Osteoblast (primary cell): ENCODE measurements around the gene SRF. TPM values are rescaled to one million over a fixed set of nuclear protein-coding genes. Genes with fewer than 3 reads are reported as not detected.

ENCODE experiments used
- DNase-seq: peaks from one replicate; pipeline ENCODE4 v3.0.0; 2011; ENCODE audit warnings: low spot score, mixed read lengths; ENCODE audit not compliant: insufficient read length; ENCODE audit errors: missing footprints
- H2AFZ ChIP-seq: 2 replicates; pipeline ENCODE4 v1.6.0; 2011; ENCODE audit warnings: mild to moderate bottlenecking, low read length
- H3K27ac ChIP-seq: 2 replicates; pipeline ENCODE4 v1.5.1; 2011; ENCODE audit warnings: mild to moderate bottlenecking, low read depth, low read length, moderate library complexity
- H3K27me3 ChIP-seq: 2 replicates; pipeline ENCODE4 v1.6.0; 2012; ENCODE audit warnings: mild to moderate bottlenecking, control low read depth, inconsistent platforms, low read length, moderate library complexity; ENCODE audit not compliant: insufficient read depth
- H3K36me3 ChIP-seq: 2 replicates; pipeline ENCODE4 v1.5.1; 2011; ENCODE audit warnings: mild to moderate bottlenecking, low read length, control low read depth, moderate library complexity; ENCODE audit not compliant: insufficient read depth
- H3K4me1 ChIP-seq: 2 replicates; pipeline ENCODE4 v1.5.1; 2011; ENCODE audit warnings: mild to moderate bottlenecking, low read length, control low read depth, moderate library complexity; ENCODE audit not compliant: insufficient read depth
- H3K4me2 ChIP-seq: 2 replicates; pipeline ENCODE4 v1.6.0; 2011; ENCODE audit warnings: mild to moderate bottlenecking, low read length; ENCODE audit not compliant: insufficient read depth
- H3K4me3 ChIP-seq: fragments of 200-600 bp; sonication (generic); 3 replicates; pipeline ENCODE4 v1.5.1; 2012; ENCODE audit warnings: mild to moderate bottlenecking, low read length, inconsistent platforms; ENCODE audit not compliant: insufficient read depth
- H3K79me2 ChIP-seq: 2 replicates; pipeline ENCODE4 v1.6.0; 2012; ENCODE audit warnings: mild to moderate bottlenecking, low read length, control low read depth, inconsistent platforms; ENCODE audit not compliant: insufficient read depth
- H3K9me3 ChIP-seq: 2 replicates; pipeline ENCODE4 v1.5.1; 2011; ENCODE audit warnings: low read depth, low read length, control low read depth
- H4K20me1 ChIP-seq: 2 replicates; pipeline ENCODE4 v1.6.0; 2012; ENCODE audit warnings: mild to moderate bottlenecking, low read length, control low read depth; ENCODE audit not compliant: insufficient read depth
- total RNA-seq: library from RNA; depleted of rRNA; stranded (reverse); fragments of >200 nt; gene quantifications from 2 replicates; pipeline ENCODE4 v1.2.3, GENCODE V29; 2012
- TF ChIP-seq, protein P1 (sequence below): IDR thresholded peaks from 2 replicates; pipeline ENCODE4 v1.5.1; 2011; ENCODE audit warnings: mild to moderate bottlenecking, low read depth, low read length, moderate library complexity; ENCODE audit errors: extremely low read depth

SRF gene
- total RNA-seq, 1 donor: 20.6 TPM

DNA sequence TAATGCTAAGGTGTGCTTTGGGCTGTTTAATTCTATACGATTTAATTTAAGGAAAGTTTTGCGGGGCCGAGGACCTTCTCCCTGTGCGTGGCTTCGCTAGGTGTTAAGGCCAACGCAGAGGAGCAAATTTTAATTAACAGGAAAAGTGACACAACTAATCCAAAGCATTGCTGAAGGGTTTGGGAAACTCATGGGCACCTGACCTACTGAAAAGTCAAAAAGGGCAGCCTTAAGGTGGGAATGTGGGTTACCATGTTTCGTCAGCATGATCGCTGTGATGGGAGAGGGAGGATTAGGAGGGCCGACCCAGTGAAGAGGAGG lies 10.5 kb downstream of the SRF start:
- peaks cover 3% of the 10 kb centered on the region for H4K20me1 ChIP-seq
- peak overlapping the region; percentile 82 for H3K27ac ChIP-seq
- peaks cover 49% of the 10 kb centered on the region for H3K36me3 ChIP-seq
- H2AFZ ChIP-seq: peak overlapping the region; percentile 72
- H3K4me1 ChIP-seq: peaks cover 22% of the 10 kb centered on the region
- H3K4me2 ChIP-seq: peak overlapping the region; percentile 88
- no peaks in the 10 kb centered on the region for H3K27me3 ChIP-seq
- TF ChIP-seq, protein P1, sequence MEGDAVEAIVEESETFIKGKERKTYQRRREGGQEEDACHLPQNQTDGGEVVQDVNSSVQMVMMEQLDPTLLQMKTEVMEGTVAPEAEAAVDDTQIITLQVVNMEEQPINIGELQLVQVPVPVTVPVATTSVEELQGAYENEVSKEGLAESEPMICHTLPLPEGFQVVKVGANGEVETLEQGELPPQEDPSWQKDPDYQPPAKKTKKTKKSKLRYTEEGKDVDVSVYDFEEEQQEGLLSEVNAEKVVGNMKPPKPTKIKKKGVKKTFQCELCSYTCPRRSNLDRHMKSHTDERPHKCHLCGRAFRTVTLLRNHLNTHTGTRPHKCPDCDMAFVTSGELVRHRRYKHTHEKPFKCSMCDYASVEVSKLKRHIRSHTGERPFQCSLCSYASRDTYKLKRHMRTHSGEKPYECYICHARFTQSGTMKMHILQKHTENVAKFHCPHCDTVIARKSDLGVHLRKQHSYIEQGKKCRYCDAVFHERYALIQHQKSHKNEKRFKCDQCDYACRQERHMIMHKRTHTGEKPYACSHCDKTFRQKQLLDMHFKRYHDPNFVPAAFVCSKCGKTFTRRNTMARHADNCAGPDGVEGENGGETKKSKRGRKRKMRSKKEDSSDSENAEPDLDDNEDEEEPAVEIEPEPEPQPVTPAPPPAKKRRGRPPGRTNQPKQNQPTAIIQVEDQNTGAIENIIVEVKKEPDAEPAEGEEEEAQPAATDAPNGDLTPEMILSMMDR: no peak
- H3K79me2 ChIP-seq: peaks cover 35% of the 10 kb centered on the region
- H3K4me3 ChIP-seq: peak overlapping the region; percentile 85
- H3K9me3 ChIP-seq: no peaks in the 10 kb centered on the region
- DNase-seq: no peak

DNA sequence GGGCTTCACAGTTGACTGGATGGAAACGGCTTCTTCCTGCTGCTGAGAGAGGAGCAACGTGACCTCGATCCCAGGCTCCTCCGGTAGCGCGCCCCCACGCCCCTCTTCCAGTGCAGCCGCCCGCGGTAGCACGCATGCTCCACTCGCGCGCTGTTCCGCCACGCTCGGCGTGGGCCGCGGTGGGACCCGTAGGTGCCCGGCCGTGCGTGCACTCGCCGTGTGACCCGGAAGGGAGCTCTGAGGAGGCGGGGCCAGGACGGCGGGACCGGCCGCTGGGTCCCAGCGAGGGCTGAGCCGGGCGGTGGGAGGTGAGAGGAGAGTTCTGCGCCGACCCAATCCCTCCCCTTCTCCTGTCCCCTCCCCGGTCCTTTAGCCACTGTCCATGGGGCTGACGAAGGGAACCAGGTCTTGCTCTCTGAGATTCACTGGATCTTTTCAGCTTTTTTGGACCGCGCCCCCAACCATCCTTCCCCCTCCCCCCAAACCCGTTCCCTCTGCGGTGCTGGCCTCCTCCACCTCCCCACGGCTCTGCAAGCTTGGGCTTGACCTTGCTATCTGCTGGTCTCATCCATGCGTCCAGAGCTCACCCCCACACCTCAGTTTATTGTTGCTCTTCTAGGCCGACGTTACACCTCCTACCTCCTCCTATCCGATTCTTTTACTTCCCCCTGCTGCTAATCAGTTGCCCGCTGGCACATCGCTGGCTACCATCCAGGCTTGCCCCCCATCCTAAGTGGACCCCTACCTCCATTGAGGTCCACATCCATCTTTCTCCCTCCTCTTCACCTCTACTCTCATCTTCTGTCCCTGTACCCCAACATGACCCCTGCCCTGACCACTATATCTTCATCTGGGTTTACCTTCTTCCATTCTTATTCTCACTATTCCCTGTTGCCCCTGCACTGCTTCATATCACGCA lies 11.1 kb downstream of the SRF start, which contains the start of gene CUL9:
Gene CUL9, plus strand, starts transcription at position 255 of the 919 bp plus-strand sequence. CDS start 2,115 bp downstream, outside the sequence.
- Histone ChIP-seq H3K4me3 (peak within 1 kb of the TSS; percentile 85), H4K20me1 (no peaks in the 10 kb centered on the region), H3K9me3 (no peaks in the 10 kb centered on the region), H3K36me3 (peaks cover 49% of the 10 kb centered on the region), H3K79me2 (peaks cover 30% of the 10 kb centered on the region), H3K27me3 (no peaks in the 10 kb centered on the region), H2AFZ (peak within 1 kb of the TSS; percentile 72), H3K4me2 (peak within 1 kb of the TSS; percentile 88), H3K4me1 (peaks cover 22% of the 10 kb centered on the region), H3K27ac (peak within 1 kb of the TSS; percentile 82)
- DNase-seq: peak; percentile 96
- TF ChIP-seq, protein P1: no peak

DNA sequence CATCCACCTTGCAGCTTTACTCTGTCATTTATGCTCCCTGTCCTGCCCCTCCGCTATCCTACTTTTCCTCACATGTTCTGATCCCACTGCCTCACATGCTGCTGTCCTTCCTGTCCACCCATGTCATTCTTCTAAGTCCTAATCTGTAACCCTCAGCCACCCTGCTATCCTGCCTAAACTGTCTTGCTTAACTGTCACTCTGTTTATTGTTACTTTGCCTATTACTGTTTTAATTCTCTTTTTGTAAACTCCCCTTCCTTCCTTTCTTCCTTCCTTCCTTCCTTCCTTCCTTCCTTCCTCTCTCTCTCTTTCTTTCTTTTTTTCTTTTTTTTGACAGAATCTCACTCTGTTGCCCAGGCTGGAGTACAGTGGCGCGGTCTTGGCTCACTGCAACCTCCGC lies 12.4 kb downstream of the SRF start:
- no peak overlapping the region for H3K4me3 ChIP-seq
- peaks cover 22% of the 10 kb centered on the region for H3K4me1 ChIP-seq
- no peaks in the 10 kb centered on the region for H3K27me3 ChIP-seq
- DNase-seq: no peak
- no peak overlapping the region for H2AFZ ChIP-seq
- H3K27ac ChIP-seq: no peak overlapping the region
- H3K4me2 ChIP-seq: peak overlapping the region; percentile 88
- no peaks in the 10 kb centered on the region for H4K20me1 ChIP-seq
- peaks cover 22% of the 10 kb centered on the region for H3K79me2 ChIP-seq
- TF ChIP-seq, protein P1: no peak
- no peaks in the 10 kb centered on the region for H3K9me3 ChIP-seq
- peaks cover 55% of the 10 kb centered on the region for H3K36me3 ChIP-seq

DNA sequence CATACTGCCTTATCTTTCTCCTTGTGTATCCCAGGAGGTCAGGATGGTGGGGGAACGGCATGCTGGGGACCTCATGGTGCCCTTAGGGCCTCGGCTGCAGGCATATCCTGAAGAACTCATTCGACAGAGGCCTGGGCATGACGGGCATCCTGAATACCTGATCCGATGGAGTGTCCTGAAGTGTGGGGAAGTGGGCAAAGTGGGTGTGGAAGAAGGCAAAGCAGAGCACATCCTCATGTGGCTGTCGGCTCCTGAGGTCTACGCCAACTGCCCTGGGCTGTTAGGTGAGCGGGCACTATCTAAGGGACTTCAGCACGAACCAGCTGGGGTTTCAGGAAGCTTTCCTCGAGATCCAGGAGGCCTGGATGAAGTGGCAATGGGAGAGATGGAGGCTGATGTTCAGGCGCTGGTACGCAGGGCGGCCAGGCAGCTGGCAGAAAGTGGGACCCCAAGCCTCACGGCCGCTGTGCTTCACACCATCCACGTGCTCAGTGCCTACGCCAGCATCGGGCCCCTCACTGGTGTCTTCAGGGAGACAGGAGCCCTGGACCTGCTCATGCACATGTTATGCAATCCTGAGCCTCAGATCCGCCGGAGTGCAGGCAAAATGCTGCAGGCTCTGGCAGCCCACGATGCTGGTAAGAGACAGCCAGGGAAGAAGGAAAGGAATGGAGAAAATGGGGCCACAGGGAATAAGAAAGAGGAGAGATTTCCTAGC lies 13.4 kb downstream of the SRF start:
- H3K27me3 ChIP-seq: no peaks in the 10 kb centered on the region
- no peaks in the 10 kb centered on the region for H4K20me1 ChIP-seq
- TF ChIP-seq, protein P1: no peak
- H2AFZ ChIP-seq: no peak overlapping the region
- H3K4me2 ChIP-seq: no peak overlapping the region
- peaks cover 25% of the 10 kb centered on the region for H3K79me2 ChIP-seq
- H3K9me3 ChIP-seq: no peaks in the 10 kb centered on the region
- no peak for DNase-seq
- peaks cover 51% of the 10 kb centered on the region for H3K36me3 ChIP-seq
- H3K4me3 ChIP-seq: no peak overlapping the region
- no peak overlapping the region for H3K27ac ChIP-seq
- H3K4me1 ChIP-seq: peaks cover 22% of the 10 kb centered on the region
